Heart left ventricle (tissue), 16 donors: ENCODE data around the gene MAGI2. TPM values are rescaled to one million over a fixed set of nuclear protein-coding genes. Genes with fewer than 3 reads are reported as not detected.

Experiments used
- ATAC-seq, 4 donors: fragments of 200-7000 bp; cut with Tn5 transposase; one replicate each; pipeline ENCODE4 v1.9.1; 2020 to 2022; ENCODE audit warnings: moderate library complexity in 4 of 4, mild to moderate bottlenecking in 3 of 4, moderate number of reproducible peaks in 1 of 4
- DNase-seq, 5 donors: peaks; one replicate each; pipeline ENCODE4 v3.0.0-alpha.2; 2020
- H3K27ac ChIP-seq, 12 donors: fragments of 200-600 bp; sonication (generic) in 4 of 12; one replicate each; pipeline versions ENCODE4 v1.5.0 to v1.8.0; 2016 to 2022; ENCODE audit warnings: mild to moderate bottlenecking in 2 of 12
- H3K27me3 ChIP-seq, 9 donors: fragments of 200-600 bp; sonication (generic) in 2 of 9; one replicate each; pipeline versions ENCODE4 v1.5.1 to v1.8.0; 2016 to 2022; ENCODE audit warnings: mild to moderate bottlenecking in 3 of 9
- H3K36me3 ChIP-seq, 9 donors: fragments of 200-600 bp; sonication (generic) in 2 of 9; one replicate each; pipeline versions ENCODE4 v1.5.0 to v1.8.0; 2018 to 2022; ENCODE audit warnings: mild to moderate bottlenecking in 2 of 9
- H3K4me1 ChIP-seq, 12 donors: fragments of 200-600 bp; sonication (generic) in 4 of 12; one replicate each; pipeline versions ENCODE4 v1.5.0 to v1.8.0; 2016 to 2022; ENCODE audit warnings: mild to moderate bottlenecking in 3 of 12
- H3K4me3 ChIP-seq, 12 donors: fragments of 200-600 bp; sonication (generic) in 4 of 12; one replicate each; pipeline versions ENCODE4 v1.5.0 to v1.8.0; 2017 to 2022; ENCODE audit warnings: mild to moderate bottlenecking in 9 of 12, moderate library complexity in 4 of 12
- H3K9me3 ChIP-seq, 12 donors: fragments of 200-600 bp; sonication (generic) in 4 of 12; one replicate each; pipeline versions ENCODE4 v1.5.0 to v1.8.0; 2016 to 2022; ENCODE audit warnings: mild to moderate bottlenecking in 1 of 12
- CTCF ChIP-seq, 12 donors: fragments of 200-600 bp; sonication (generic) in 4 of 12; IDR thresholded peaks; one replicate each; pipeline versions ENCODE4 v1.5.0 to v1.8.0; 2018 to 2022; ENCODE audit warnings: antibody characterized with exemption in 12 of 12, mild to moderate bottlenecking in 5 of 12
- POLR2A ChIP-seq, 2 donors: fragments of 450-650 bp; IDR thresholded peaks; one replicate each; pipeline ENCODE4 v1.6.1; 2017; ENCODE audit warnings: antibody characterized with exemption in 2 of 2, mild to moderate bottlenecking in 2 of 2, moderate library complexity in 2 of 2
- WGBS, 4 donors: extraction: QIAGEN DNeasy Blood & Tissue Kit in 2 of 4; methylation state at CpG; one replicate each; pipeline versions ENCODE4 v1.1.5 to v1.1.7; 2013 to 2018; 5-methylcytosine and 5-hydroxymethylcytosine counted together
- intact Hi-C, 10 donors: fragments of 100-400 bp; cut with DNase I; formaldehyde crosslinking; loops; one replicate each; pipeline versions ENCODE4 v1.11.1 to v1.14.2; 2022
- polyA plus RNA-seq, 2 donors: library from polyadenylated mRNA; stranded (reverse); fragments of 200-250 nt; gene quantifications; one replicate each; pipeline ENCODE4 v1.2.3, GENCODE V29; 2013
- total RNA-seq, 9 donors: library from RNA; depleted of rRNA in 2 of 9; stranded (reverse); fragments of >200 nt in 2 of 9; fragmentation: NEBNext Ultra II Directional in 3 of 9; extraction: Animal tissue kit (Norgen Biotek cat#: 25700) in 3 of 9; gene quantifications; one replicate each; pipeline versions ENCODE4 v1.1.0 to v1.2.4, GENCODE V29; 2016 to 2023
- donor health status: ischemic (EF 13 %, LVEDD 7.1; RV severe dilation, severe dysfunction).
- donor health status: healthy with polysubstance abuse.
- donor health status: DM: no; HTN: yes; CAD: no.
- donor health status: DM: no; HTN: no; CAD: no.
- donor health status: ischemic (EF 25% LVEDD 6.9; RV normal size, moderate dysfunction).
- donor health status: ischemic (EF 25% LVEDD 5.7; RV mildly dilated, moderate dysfunction).
- donor health status: healthy.
- donor health status: DM: yes; HTN: yes; CAD: no.
- donor health status: ischemic (EF 35%, LVEDD 5.7; RV mildly dilated, moderate dysfunction).
- donor health status: nonischemic (EF 11% LVEDD 7.7; RV severe dilation, severe dysfunction).
- donor health status: DM: yes; HTN: yes; CAD: no.
- donor health status: PGD.
- donor health status: ischemic (EF 29% LVEDD 5.4; RV normal size, mild dysfunction).
- donor health status: nonischemic (EF 23%, LVEDD 6.1; RV moderate dilation, normal function).

The MAGI2 gene
- total and polyA plus RNA-seq, 11 donors = 1.1 to 6.8 (median 3.8) TPM

- 0 to 37% (median 0%) methylated on average over 1 of the region's 1 CpG for WGBS, 4 donors
- H3K4me1 ChIP-seq = no peaks in the 10 kb centered on the region
- H3K9me3 ChIP-seq = peaks cover 0 to 6% (median 0%) of the 10 kb centered on the region in 12 donors
These were observed 18.6 kb downstream of the MAGI2 start for GRCh38 chr7:79434867-79435266.

GRCh38 chr7:79434098-79434497 is 19.4 kb downstream of the MAGI2 start:
- no peak for DNase-seq
- Histone ChIP-seq H3K27me3 (no peaks in the 10 kb centered on the region), H3K9me3 (peaks cover 0 to 6% (median 0%) of the 10 kb centered on the region in 12 donors), H3K36me3 (no peaks in the 10 kb centered on the region), H3K27ac (no peak overlapping the region), H3K4me1 (no peaks in the 10 kb centered on the region), H3K4me3 (no peak overlapping the region)
- intact Hi-C loops = no loop called here
- 90 to 96% (median 95%) methylated on average over 1 of the region's 1 CpG for WGBS, 4 donors
- no peak for ATAC-seq
- TF ChIP-seq POLR2A (IDR thresholded peaks at IDR 0.05) (no peak), CTCF (IDR thresholded peaks at IDR 0.05) (no peak)

More at GRCh38 chr7:79434867-79435266, 18.6 kb downstream of the MAGI2 start:
- ATAC-seq (no peak), DNase-seq (no peak)
- TF ChIP-seq CTCF (IDR thresholded peaks at IDR 0.05) = no peak
- TF ChIP-seq POLR2A (IDR thresholded peaks at IDR 0.05) = no peak
- Histone ChIP-seq H3K27me3 (no peaks in the 10 kb centered on the region), H3K4me3 (no peak overlapping the region), H3K27ac (no peak overlapping the region), H3K36me3 (no peaks in the 10 kb centered on the region)
- intact Hi-C loops = no loop called here

- intact Hi-C loops = no loop called here
- no peak overlapping the region for H3K27ac ChIP-seq
- no peak for TF ChIP-seq POLR2A (IDR thresholded peaks at IDR 0.05)
- TF ChIP-seq CTCF (IDR thresholded peaks at IDR 0.05) = no peak
- no peak overlapping the region for H3K4me3 ChIP-seq
- DNase-seq = no peak
- ATAC-seq = no peak
- no peaks in the 10 kb centered on the region for H3K4me1 ChIP-seq
- H3K27me3 ChIP-seq = no peaks in the 10 kb centered on the region
- H3K9me3 ChIP-seq = peaks cover 0 to 2% (median 0%) of the 10 kb centered on the region in 12 donors
- no peaks in the 10 kb centered on the region for H3K36me3 ChIP-seq
- whole genome bisulfite sequencing, 4 donors = 88 to 97% (median 92%) methylated on average over 2 of the region's 2 CpGs
These were observed 23.1 kb downstream of the MAGI2 start for GRCh38 chr7:79430391-79430790.

- DNase-seq (no peak), ATAC-seq (no peak)
- TF ChIP-seq POLR2A (IDR thresholded peaks at IDR 0.05) (no peak), CTCF (IDR thresholded peaks at IDR 0.05) (no peak)
- intact Hi-C loops = no loop called here
- 71 to 78% (median 77%) methylated on average over 7 of the region's 7 CpGs for WGBS, 4 donors
- Histone ChIP-seq H3K27ac (no peak overlapping the region), H3K4me3 (no peak overlapping the region), H3K9me3 (no peaks in the 10 kb centered on the region), H3K36me3 (no peaks in the 10 kb centered on the region), H3K4me1 (no peaks in the 10 kb centered on the region), H3K27me3 (no peaks in the 10 kb centered on the region)
These were observed 27.8 kb downstream of the MAGI2 start for GRCh38 chr7:79425665-79426064.
